Esophagus muscularis mucosa (tissue), 3 donors: ENCODE measurements around the gene PIK3R3.

Source experiments
- POLR2A ChIP-seq: fragments of 450-650 bp; IDR thresholded peaks from one replicate; pipeline ENCODE4 v1.6.1; 2017; ENCODE audit warnings: antibody characterized with exemption, moderate library complexity, mild to moderate bottlenecking, low read depth
- TF ChIP-seq, protein P1 (sequence below), 3 experiments: fragments of 200-600 bp in 2 of 3; fragments of 450-650 bp in 1 of 3; sonication (generic) in 2 of 3; IDR thresholded peaks; one replicate each; pipeline ENCODE4 v1.5.1; 2017 to 2019; ENCODE audit warnings: antibody characterized with exemption in 3 of 3, mild to moderate bottlenecking in 2 of 3, moderate library complexity in 1 of 3

DNA sequence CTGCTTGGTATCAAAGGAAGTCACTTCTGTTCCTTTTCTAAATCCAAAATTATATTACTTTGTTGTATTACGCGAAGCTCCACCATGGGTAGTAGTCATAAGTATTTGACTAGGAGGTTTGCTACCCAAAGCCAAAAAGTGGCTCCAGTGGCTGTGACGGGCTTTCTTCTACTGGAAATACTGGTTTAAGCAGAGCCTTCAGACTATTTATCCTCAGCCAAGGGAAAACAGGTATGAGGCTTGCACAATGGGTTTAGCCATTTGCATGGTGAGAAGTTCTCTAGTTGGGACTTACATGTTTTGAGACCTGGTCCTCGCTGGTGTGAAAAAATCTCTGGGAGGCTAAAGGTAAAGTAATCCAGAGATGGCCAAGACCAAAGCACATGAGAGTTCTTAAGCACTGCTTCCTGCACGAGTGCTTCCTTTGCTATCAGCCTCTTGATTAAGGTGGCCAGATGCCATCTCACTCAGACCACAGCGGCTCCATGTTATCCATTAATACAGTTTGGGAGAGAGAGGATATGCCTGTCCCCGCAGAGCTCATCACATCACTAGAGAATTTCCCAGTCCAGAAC lies 121.2 kb downstream of the PIK3R3 start:
- TF ChIP-seq POLR2A: no peak
- TF ChIP-seq, protein P1, sequence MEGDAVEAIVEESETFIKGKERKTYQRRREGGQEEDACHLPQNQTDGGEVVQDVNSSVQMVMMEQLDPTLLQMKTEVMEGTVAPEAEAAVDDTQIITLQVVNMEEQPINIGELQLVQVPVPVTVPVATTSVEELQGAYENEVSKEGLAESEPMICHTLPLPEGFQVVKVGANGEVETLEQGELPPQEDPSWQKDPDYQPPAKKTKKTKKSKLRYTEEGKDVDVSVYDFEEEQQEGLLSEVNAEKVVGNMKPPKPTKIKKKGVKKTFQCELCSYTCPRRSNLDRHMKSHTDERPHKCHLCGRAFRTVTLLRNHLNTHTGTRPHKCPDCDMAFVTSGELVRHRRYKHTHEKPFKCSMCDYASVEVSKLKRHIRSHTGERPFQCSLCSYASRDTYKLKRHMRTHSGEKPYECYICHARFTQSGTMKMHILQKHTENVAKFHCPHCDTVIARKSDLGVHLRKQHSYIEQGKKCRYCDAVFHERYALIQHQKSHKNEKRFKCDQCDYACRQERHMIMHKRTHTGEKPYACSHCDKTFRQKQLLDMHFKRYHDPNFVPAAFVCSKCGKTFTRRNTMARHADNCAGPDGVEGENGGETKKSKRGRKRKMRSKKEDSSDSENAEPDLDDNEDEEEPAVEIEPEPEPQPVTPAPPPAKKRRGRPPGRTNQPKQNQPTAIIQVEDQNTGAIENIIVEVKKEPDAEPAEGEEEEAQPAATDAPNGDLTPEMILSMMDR (IDR thresholded peaks at IDR 0.05): no peak
